ENCODE data around the gene DNAJA4.

DNA sequence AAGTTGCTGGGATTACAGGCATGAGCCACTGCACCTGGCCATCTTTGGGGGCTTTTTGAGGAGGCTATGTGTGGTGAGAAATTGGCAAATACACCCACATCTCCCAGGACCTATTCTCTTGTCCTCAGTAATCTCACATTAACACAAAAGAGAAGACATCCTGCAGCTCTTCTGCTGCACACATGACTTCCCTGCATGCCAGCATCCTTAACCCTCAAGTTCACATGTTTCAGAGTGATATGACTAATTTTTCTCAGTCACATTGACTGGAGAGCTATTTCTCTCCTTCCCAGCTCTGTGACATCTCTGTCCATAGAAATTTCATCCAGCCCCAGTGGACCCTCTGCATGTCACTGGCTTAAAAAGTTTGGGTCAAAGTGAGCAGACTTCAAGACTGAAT, 37.0 kb downstream of the DNAJA4 start:
- TF ChIP-seq, protein P1, sequence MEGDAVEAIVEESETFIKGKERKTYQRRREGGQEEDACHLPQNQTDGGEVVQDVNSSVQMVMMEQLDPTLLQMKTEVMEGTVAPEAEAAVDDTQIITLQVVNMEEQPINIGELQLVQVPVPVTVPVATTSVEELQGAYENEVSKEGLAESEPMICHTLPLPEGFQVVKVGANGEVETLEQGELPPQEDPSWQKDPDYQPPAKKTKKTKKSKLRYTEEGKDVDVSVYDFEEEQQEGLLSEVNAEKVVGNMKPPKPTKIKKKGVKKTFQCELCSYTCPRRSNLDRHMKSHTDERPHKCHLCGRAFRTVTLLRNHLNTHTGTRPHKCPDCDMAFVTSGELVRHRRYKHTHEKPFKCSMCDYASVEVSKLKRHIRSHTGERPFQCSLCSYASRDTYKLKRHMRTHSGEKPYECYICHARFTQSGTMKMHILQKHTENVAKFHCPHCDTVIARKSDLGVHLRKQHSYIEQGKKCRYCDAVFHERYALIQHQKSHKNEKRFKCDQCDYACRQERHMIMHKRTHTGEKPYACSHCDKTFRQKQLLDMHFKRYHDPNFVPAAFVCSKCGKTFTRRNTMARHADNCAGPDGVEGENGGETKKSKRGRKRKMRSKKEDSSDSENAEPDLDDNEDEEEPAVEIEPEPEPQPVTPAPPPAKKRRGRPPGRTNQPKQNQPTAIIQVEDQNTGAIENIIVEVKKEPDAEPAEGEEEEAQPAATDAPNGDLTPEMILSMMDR (IDR thresholded peaks at IDR 0.05; ENCODE audit: low read depth, low read length, poor library complexity, severe bottlenecking): no peak
- TF ChIP-seq EZH2phosphoT487 (IDR thresholded peaks at IDR 0.05; ENCODE audit: borderline replicate concordance, low read length): no peak
